AG04450 (cell line): ENCODE measurements around the gene SOWAHA. TPM values are rescaled to one million over a fixed set of nuclear protein-coding genes. Genes with fewer than 3 reads are reported as not detected.
A peak's percentile ranks its signal among the peaks of the same experiment; 100 is the strongest.

Source experiments
- CTCF ChIA-PET: fragments of 300-600, 350-600 bp; formaldehyde crosslinking; extraction: SDS; loops from one replicate; lab custom pipeline; 2022; ENCODE audit warnings: antibody characterized with exemption, inconsistent platforms; lab: Charles Lee
- POLR2A ChIA-PET: fragments of 350-600 bp; formaldehyde crosslinking; extraction: SDS; loops from one replicate; lab custom pipeline; 2021; ENCODE audit warnings: antibody characterized with exemption, inconsistent platforms; lab: Yijun Ruan, JAX
- DNase-seq: peaks from one replicate; pipeline ENCODE4 v3.0.0-alpha.2; 2011; ENCODE audit warnings: low read depth, low spot score
- H3K27ac ChIP-seq: one replicate; pipeline ENCODE4 v1.5.1; 2012; ENCODE audit warnings: low read depth, low read length, control low read depth
- H3K27me3 ChIP-seq: one replicate; pipeline ENCODE4 v1.6.0; 2012; ENCODE audit warnings: low read length; ENCODE audit not compliant: control insufficient read depth, insufficient read depth
- H3K4me3 ChIP-seq: 2 replicates; pipeline ENCODE4 v1.5.1; 2011; ENCODE audit warnings: mild to moderate bottlenecking, low read depth, low read length, control low read depth
- H3K9me3 ChIP-seq: 2 replicates; pipeline ENCODE4 v1.5.1; 2012; ENCODE audit warnings: low read length; ENCODE audit not compliant: control insufficient read depth, insufficient read depth
- CTCF ChIP-seq: IDR thresholded peaks from 2 replicates; pipeline ENCODE4 v1.5.1; 2011; ENCODE audit warnings: low read depth, low read length, control low read depth, inconsistent platforms
- polyA plus RNA-seq: library from polyadenylated mRNA; depleted of rRNA; stranded (reverse); fragments of >200 nt; gene quantifications from 2 replicates; pipeline ENCODE4 v1.2.3, GENCODE V29; 2011

SOWAHA gene
- polyA plus RNA-seq, 1 experiment: not detected

- H3K9me3 ChIP-seq: no peaks in the 10 kb centered on the region
- H3K4me3 ChIP-seq: no peak overlapping the region
- CTCF ChIA-PET: interaction anchor here (0.6 to 3.5 kb wide), 6 partner anchors 9 to 452 kb away, joined by 3 to 18 read pairs (median 4); partner anchors contain the start of gene SHROOM1
- DNase-seq: peak; percentile 41
- H3K27me3 ChIP-seq: no peaks in the 10 kb centered on the region
- TF ChIP-seq CTCF: no peak
- peak overlapping the region; percentile 95 for H3K27ac ChIP-seq
- POLR2A ChIA-PET: interaction anchor here (1.2 to 2.5 kb wide), 4 partner anchors 14 to 452 kb away, joined by 3 to 10 read pairs (median 4); partner anchors contain the start of genes GDF9 and UQCRQ
These were observed 26.6 kb downstream of the SOWAHA start for GRCh38 chr5:132839426-132840301.

GRCh38 chr5:132840313-132840712 is 27.2 kb downstream of the SOWAHA start:
- Histone ChIP-seq H3K4me3 (no peak overlapping the region), H3K27ac (peak overlapping the region; percentile 95), H3K9me3 (no peaks in the 10 kb centered on the region), H3K27me3 (no peaks in the 10 kb centered on the region)
- CTCF ChIA-PET: interaction anchor here (1.0 to 3.5 kb wide), 5 partner anchors 10 to 453 kb away, joined by 3 to 18 read pairs (median 3); partner anchors contain the start of gene SHROOM1
- no peak for DNase-seq
- POLR2A ChIA-PET: interaction anchor here (1.2 to 2.5 kb wide), 3 partner anchors 26 to 452 kb away, joined by 3 to 10 read pairs (median 5); partner anchors contain the start of genes GDF9 and UQCRQ
- TF ChIP-seq CTCF: no peak

- ChIA-PET POLR2A (interaction anchor here (0.6 to 2.5 kb wide), 2 partner anchors 25 to 314 kb away, joined by 3 to 10 read pairs; partner anchors contain the start of genes GDF9 and UQCRQ), CTCF (interaction anchor here (0.9 to 3.5 kb wide), 4 partner anchors 11 to 42 kb away, joined by 3 to 18 read pairs (median 4); partner anchors contain the start of gene SHROOM1)
- H3K27ac ChIP-seq: no peak overlapping the region
- no peaks in the 10 kb centered on the region for H3K9me3 ChIP-seq
- no peak for DNase-seq
- H3K4me3 ChIP-seq: no peak overlapping the region
- TF ChIP-seq CTCF: no peak
- H3K27me3 ChIP-seq: no peaks in the 10 kb centered on the region
These were observed 27.8 kb downstream of the SOWAHA start for GRCh38 chr5:132840896-132841295.

GRCh38 chr5:132841305-132841704 is 28.2 kb downstream of the SOWAHA start:
- Histone ChIP-seq H3K4me3 (no peak overlapping the region), H3K27ac (no peak overlapping the region), H3K9me3 (no peaks in the 10 kb centered on the region), H3K27me3 (no peaks in the 10 kb centered on the region)
- no peak for DNase-seq
- ChIA-PET POLR2A (interaction anchor here (0.6 kb wide), 1 partner anchor 315 kb away, joined by 3 read pairs; no protein-coding TSS in a partner anchor), CTCF (interaction anchor here (0.9 to 3.5 kb wide), 3 partner anchors 12 to 42 kb away, joined by 3 to 18 read pairs (median 4); no protein-coding TSS in a partner anchor)
- TF ChIP-seq CTCF: no peak
